Left forelimb (tissue), 1 donor: ENCODE measurements around the gene GSN.

ENCODE experiments used
- DNase-seq: peaks from one replicate; pipeline ENCODE4 v3.0.0-alpha.2; 2018; ENCODE audit warnings: low spot score

The GSN gene

DNA sequence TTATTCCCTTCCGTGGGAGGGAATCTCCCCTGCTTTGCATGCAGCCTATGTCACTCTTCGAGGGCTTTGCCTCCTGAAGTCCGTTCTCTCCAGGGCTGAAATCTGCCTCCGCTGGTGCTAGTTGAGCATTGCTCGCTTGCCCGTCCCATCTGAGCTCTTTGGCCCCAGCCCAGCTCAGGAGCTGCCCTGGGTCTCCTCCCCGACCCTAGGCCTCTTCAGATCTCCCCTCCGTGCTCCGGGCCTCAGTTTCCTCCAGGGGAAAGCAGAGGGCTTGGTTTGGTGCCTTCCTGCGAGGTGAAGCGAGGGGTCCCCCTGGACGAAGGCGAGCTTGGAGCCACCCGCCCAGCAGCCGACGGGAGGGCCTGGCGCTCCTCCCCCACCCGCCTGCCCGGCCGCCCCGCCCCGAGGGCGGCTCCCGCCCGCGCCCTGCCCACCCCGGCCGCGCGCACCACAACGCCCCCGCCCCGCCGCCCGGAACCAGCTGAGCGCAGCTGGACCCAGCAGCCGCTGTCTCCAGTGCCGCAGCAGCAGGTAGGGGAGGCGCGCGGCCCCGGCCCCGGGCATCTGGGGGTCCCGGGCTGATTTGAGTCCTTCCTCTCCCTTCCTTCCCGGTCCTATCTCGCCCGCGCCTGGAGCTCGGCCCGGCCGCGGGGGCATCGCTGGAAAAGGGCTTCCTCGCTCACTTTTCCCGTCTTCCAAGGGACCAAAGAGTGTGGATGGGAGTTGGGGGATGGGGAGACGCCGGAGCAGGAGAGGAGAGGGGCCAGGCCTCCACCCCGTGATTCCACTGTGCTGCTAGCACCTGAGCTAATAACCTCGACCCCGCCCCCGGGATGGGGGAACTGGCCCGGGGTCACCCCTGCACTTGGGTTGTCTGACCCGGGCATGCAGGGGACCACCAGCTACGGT is at the start of gene GSN:
Gene GSN, plus strand, starts transcription at position 474 of the 909 bp plus-strand sequence. CDS start 33,810 bp downstream, outside the sequence.
- peak; percentile 93 for DNase-seq

DNA sequence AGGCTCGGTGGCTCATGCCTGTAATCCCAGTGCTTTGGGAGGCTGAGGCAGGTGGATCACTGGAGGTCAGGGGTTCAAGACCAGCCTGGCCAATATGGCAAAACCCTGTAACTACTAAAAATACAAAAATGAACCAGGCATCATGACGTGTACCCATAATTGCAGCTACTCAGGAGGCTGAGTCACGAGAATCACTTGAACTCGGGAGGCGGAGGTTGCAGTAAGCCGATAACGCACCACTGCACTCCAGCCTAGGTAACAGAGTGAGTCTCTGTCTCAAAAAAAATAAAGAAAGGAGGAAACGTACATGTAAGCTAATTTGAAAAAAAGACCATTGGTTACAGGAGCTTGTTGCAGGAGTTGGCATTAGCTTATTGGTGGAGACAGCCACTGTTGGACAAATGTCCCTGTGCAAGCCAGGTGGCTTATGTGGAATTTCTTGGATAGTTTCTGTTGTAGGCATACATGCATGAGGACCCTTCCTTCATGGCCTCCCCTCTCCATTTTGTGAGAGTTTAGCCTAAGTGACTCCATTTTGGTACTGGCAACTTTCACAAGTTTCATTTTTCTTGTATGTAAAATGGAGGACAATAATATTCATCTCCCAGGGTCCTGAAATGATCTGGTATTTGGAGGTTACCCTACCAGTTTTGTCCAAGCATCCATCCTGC is 49.5 kb upstream of the GSN start:
- DNase-seq, result no peak

DNA sequence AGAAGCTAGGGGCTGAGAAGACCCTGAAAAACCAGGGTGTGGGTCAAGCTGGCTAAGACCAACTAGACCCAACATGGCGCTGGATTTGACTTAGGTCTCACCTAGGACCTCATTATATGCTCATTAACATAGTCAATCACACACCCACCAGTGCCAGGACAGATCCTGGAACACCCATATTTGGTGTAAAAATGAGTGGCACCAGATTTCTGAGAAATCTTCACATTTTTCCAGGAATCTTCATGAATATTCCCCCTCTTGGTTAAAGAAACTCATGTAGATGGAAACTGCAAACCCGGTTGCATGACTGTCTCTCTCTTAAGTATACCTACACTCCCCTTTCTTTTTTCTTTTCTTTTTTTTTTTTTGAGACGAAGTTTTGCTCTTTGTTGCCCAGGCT is 48.4 kb upstream of the GSN start:
- DNase-seq, result no peak

DNA sequence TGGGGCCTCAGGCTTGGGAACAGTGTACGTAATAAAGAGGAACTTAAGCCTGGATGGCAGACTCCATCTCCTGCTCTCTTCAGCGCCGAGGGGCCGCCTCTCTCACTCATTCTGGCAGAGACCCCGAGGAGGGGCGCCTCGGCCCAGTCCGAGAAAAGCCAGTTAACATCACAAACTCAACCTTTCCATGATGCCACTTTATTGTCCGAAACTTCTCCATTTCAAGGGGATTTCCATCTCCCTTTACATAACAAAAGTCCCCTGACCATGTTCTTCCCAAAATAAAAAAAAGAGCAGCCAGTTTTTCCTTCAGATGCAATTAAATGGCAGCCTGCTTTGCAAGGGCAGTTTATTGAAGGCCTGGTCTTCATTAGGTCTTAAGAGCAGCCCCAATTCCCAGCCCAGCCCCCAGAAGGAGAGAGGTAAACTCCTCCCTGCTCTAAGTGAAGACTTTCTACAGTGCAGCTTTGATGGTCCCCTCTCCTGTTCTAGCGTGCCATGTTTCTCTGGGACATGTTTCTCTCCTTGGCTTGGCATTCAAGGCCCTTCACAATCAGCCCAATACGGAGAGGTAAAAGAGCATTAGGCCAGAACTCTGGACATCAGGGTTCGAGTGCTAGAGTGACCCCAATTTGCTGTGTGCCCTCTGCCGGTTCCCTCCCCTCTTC is 46.8 kb upstream of the GSN start:
- no peak for DNase-seq

DNA sequence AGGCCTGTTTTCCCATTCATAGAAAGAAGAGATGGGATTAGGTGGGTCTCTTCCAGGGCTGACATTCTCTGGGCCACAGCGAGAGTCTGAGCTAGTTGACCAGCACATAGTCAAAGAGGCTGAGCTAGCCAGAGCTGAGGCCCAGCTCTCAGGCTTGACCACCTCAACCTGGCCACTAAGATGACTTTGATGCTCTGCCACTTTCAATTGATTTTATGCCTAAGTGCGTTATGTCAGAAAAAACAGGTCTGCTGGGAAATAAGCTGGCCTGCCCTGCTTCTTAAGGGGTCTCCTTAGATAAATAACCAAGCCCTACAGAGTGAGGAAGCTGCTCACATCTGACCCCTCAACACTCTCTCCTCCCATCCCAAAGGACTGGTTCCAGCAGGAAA is 46.3 kb upstream of the GSN start:
- DNase-seq, result no peak

DNA sequence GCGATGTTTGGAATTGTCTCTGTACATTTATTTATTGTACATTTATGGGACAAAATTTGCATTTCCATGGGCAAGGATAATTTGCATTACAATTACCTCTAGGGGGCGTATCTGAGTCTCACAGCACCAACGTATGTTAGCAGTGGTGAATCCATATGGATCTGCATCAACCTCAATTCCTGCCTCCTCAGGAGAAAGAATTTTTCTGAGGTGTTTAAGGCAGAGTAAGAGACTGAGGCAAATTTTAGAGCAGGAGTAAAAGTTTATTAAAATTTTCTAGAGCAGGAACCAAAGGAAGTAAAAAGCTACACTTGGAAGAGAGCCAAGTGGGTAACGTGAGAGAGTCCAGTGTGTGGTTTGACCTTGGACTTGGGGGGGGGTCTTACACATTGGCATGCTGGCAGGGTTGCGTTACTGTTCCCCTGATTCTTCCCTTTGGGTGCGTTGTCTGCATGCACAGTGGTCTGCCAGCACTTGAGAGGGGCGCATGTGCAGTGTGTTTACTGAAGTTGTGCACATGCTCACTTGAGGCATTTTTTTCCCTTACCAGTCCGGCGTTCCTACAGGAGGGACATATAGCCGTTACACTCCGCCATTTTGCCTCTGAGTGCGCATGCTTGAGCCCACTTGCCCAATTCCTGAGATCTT is 45.3 kb upstream of the GSN start:
- no peak for DNase-seq

DNA sequence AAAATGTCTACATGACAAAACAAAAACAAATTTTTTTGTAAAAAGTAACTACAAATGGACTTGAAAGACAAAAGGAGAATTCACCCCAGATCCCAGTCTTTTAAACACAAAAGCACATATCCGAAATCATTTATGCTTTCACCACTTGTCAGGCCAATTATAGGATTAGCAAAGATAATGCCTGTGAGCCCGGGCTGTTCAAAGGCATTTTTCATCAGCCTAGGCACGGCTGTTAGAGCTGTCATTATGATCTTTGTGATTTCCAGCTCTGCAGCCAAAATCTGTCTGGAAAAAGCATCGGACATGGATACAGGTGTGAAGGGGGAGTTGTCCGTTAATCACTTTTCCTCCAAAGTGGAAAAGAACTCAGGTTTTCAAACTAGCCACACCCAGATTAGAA is 42.7 kb upstream of the GSN start:
- no peak for DNase-seq

DNA sequence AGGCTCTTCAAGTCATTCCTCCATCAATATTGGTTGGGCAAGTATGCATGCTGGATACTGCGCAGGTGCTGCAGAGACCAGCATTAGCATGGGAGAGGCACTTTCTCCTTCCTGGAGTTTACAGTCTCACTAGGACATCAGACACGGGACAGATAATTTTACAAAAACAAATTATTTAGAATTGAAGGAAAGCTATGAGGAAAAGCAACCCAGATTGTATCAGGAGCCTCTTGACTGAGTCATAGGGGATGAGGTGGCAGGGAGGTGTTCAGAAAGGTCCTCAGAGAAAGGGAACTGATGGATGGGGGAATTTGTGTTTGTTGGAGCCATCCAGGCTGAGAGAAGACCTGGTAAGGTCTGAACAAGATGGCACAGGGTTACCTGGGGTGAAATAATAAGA is 41.8 kb upstream of the GSN start:
- DNase-seq, result no peak

DNA sequence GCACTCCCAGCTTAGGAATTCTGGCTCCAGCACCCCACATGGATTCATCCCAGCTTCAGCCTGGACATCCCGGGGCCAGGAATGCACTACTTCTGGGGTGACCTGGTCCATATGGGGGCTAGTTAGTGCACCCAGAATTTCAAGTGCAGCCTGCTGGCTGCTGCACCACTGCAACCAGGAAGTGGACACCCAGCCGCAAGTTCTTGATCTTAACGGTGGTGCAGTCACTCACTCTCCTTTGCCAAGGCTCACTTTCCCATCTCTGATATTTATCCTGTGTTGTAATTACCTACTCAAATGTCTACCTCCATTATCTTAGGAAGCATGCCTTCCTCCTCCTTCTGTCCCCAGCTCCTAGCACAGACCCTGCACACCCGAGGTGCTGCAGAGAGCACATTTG is 40.1 kb upstream of the GSN start:
- DNase-seq, result no peak

DNA sequence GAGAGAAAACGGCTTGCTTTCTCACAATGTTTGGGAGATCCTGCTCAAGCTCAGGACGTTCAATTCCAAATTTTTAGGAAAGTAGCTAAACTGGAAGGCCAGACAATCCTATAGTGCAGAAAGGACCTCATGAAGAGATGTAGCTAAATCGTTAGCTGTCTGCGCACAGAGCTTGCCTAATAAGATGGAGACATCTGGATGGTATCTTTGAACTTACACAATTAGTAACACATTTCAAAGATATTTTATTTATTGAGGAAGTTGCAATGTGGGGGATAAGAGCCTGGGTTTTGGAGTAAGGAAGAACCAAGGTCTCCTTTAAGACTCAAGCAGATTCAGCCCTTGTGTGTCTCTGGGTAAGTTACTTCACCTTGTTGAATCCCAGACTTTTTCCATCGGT is 37.7 kb upstream of the GSN start:
- DNase-seq, result no peak

DNA sequence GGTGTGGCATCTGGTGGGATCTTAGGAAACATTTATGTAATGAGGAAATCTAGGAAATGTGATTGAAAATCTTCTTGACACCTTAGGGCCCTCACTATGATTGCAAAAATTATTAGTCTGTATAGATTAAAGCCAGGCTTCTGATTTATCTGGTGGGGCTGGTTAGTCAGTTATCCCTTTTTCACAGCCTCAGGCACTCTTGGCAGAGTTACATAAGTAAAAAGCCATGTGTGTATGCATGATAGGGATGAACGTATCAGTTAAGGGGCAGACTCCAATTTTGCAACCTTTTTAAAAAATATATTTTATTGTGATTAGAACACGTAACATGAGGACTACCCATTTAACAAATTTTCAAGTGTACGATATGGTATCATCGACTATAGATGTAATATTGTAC is 35.7 kb upstream of the GSN start:
- DNase-seq, result no peak

DNA sequence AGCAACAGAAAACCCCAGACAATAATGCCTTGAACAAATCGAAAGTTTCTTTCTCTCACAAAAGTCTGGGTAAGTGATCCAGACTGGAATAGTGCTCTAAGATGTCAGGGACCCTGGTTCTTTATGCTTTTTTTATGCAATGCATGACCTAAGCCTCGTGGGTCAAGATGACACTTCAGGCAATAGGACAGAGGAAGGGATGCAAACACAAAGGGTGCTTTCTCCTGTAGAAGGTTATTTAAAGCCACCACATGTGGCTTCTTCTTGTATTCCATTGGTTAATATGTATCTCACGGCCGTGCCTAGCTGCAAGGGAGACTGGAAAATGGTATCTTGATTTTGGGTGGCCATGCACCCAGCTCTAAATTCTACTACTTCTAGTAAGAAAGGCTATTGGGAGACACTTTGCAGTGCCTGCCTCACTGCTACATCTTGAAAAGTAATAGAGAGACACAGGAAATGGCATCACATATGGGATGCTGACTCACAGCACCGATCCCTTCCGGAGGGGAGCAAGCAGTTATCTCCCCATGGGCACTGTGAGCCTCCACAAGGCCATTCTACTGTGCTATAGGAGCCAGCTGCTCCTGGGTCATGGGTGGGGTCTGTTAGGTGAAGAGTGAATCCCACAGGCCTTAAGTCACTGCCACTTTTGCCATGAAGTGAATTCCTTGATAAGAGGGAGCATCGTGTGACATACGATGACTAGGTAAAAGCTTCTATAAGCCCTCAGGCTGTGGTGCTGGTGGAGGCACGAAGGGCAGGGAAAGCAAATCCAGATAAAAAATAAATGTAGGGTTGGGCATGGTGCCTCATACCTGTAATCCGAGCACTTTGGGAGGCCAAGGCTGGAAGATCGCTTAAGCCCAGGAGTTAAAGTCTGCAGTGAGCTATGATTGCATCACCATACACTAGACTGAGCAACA is 33.8 kb upstream of the GSN start:
- DNase-seq, result no peak

DNA sequence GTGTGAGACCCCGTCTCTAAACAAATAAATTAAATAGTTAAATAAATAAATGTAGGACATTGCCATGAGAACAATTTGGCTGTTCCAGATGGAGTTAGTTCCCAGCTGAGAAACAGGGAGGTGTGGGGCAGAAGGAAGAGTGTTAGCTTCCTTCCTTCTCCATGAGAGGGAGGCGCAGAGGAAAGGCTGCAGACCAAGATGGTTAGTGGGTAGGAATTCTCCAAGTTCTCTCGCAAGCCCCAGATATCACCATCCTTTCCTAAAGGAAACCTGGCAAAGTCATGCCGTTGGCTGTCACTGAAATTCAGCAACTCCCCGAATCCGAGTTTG is 33.2 kb upstream of the GSN start:
- DNase-seq, result no peak

DNA sequence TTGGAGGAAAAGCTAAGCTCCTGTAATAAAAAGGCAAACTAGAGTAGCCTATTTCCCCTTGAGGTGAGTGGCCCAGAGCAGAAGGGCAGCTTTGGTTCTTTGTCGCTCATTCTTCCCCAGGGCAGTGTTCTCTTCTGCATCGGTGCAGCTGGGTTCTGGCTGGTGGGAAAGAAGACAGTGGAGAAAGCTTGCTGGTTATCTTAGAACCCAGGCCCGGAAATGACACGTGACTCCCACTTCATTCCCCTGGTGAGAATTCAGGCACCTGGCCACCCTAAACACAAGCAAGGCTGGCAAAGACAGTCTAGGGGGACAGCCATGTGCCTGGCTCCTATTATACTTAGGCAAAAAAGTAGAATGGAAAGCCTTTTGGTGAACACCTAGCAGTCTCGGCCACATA is 32.5 kb upstream of the GSN start:
- no peak for DNase-seq

DNA sequence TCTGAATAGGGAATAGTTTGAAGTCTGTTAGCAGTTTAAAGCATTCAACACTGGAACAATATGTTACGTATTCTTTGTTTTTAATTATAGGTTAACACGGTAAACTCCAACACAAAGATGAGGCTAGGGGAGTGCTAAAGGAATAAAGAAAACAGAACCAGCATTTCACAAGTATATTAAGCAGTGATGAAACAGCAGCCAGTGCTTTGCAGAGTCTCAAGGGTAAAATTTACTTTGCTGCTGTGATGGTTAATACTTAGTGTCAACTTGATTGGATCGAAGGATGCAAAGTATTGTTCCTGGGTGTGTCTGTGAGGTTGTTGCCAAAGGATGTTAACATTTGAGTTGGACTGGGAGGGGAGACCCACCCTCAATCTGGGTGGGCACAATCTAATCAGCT is 30.0 kb upstream of the GSN start:
- no peak for DNase-seq

DNA sequence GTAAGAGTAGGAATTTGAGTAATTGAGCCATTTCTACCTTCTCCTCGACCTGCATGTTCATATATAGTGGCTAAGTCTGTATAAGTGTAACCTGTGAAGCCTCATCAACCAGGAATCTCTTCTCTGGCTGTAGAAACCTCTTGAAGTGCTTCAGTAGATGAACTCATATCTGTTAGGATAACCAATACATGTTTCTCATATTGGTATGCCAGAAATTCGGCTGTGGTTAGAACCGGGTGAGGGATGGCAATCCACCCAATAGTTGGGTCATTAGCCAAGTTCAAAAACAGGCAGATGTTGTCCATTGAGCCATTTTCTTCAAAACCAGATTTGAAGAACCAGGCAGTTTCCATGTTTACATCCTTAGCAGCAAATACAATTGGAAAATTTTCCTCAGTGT is 28.9 kb upstream of the GSN start:
- no peak for DNase-seq

DNA sequence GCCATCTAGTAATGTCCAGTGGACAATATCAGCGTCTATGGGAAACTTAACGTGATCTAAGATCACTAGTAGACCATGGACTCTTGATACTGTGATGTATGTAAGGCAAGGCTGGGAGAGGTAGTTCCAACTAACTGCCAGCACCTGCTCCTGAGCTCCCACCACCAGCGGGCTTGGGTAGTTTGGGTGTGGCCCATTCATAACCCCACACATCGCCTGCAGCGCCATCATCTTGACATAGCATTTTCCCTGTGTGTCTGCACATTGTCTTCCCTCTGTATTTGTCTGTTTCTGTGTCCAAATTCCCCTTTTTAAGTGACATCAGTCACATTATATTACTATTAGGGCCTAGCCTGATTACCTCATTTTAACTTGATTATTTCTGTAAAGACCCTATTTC is 28.1 kb upstream of the GSN start:
- DNase-seq, result no peak

DNA sequence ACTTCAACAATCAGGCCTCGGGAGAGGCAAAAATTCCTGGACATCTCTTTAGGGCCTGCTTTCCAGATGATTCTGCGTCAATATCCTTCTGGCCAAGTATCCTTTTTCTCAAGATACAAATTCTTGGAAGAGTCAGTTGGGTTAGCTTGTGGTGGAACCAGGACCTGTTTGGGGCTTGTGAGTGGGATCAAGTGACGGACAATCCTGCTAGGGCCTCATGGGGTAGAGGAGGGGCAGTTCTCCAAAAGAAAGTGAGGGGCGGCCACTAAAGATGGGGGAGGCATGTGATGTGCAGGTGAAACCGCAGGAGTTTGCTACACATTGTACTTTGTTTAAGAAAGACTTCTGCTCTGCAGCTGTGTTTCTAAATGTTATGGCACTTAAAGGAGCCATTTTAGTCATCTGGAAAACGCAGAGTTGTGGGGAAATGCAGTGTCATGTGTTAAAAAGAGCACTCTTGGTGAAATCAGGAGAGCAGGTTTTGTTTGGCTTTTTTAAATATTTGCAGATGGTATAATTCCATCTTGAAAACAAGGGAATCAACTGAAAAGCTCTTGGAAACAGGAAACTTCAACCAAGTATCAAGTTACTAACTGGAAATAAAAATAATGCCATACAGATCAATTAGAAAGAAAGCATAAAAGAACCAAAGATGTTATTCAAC is 27.4 kb upstream of the GSN start:
- no peak for DNase-seq

DNA sequence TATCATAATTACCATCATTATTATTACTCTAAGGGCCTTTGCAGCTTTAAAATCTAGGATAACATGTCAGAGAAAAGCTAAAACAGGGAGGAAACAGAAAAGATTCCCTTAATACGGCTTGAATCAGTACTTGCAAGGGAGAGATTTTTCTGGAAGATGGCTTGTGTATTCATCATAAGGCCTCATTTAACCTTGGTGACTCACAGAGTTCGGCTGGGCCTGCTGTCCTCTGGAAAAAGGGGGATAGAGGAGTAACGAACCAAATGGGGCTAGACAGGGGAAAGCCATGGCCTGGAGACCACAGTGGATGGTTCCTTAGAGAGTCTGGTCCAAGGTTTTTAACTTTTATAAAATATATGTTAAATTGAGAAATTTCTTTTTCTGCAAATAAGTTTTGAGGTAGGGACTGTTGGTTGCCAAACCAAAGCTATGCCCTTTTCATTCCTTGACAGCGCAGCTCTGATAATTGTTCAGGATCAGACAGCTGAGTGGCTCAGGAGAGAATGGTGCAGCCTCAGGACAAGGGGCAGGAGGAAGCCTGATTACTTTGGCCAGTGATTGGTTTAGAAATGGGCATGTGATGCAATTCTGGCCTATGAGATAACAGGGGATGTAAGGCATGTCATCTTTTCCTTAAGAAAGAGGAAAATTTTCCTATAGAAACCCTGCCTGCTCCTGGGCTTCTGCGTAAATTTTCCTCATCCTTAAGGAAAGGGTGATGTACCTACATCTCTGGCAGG is 25.6 kb upstream of the GSN start:
- no peak for DNase-seq

DNA sequence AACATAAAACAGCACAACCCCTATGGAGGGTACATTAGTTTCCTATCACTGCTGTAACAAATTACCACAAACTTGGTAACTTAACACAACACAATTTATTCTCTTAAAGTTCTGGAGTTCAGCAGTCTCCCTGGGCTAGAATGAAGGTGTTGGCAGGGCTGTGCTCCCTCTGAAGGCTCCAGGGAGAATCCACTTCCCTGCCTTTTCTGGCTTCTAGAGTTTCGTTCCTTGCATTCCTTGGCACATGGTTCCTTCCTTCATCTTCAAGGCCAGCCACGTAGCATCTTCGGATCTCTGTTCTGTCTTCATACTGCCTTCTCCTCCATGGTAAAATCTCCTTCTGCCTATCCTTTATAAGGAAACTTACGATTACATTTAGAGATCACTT is 25.0 kb upstream of the GSN start:
- no peak for DNase-seq
